ENCODE measurements around the gene HS2ST1.

DNA sequence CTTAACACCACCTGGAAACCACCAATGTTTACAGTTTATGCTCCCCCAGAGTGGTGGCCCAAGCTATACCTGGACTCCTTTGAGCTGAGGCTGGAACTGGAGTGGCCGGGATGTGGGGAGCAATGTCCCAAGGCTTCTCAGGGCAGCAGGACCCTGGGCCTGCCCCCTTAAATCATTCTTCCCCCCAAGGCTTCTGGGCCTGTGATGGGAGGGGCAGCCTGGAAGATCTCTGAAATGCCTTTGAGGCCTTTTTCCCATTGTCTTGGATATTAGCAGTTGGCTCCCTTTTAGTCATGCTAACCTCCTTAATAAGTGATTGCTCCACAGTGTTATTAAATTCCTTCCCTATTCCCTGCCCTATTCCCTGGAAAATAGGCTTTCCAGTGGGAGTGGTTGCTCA is 185.8 kb downstream of the HS2ST1 start:
- TF ChIP-seq, protein P1, sequence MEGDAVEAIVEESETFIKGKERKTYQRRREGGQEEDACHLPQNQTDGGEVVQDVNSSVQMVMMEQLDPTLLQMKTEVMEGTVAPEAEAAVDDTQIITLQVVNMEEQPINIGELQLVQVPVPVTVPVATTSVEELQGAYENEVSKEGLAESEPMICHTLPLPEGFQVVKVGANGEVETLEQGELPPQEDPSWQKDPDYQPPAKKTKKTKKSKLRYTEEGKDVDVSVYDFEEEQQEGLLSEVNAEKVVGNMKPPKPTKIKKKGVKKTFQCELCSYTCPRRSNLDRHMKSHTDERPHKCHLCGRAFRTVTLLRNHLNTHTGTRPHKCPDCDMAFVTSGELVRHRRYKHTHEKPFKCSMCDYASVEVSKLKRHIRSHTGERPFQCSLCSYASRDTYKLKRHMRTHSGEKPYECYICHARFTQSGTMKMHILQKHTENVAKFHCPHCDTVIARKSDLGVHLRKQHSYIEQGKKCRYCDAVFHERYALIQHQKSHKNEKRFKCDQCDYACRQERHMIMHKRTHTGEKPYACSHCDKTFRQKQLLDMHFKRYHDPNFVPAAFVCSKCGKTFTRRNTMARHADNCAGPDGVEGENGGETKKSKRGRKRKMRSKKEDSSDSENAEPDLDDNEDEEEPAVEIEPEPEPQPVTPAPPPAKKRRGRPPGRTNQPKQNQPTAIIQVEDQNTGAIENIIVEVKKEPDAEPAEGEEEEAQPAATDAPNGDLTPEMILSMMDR (IDR thresholded peaks at IDR 0.05): no peak
- no peak for TF ChIP-seq POLR2A (IDR thresholded peaks at IDR 0.05)

Measured in uterus (tissue), 2 donors.